HL-60 (cell line): Measurements from ENCODE around the gene FREM2.

Experiments used
- GABPA ChIP-seq: IDR thresholded peaks from 2 replicates; pipeline ENCODE4 v1.6.1; 2012; ENCODE audit warnings: low read depth
- POLR2AphosphoS5 ChIP-seq: IDR thresholded peaks from 2 replicates; pipeline ENCODE4 v1.6.1; 2012; ENCODE audit warnings: low read depth
- TF ChIP-seq, protein P1 (sequence below): IDR thresholded peaks from one replicate; pipeline ENCODE4 v1.5.1; 2011; ENCODE audit warnings: low read length, control low read depth, inconsistent platforms; ENCODE audit not compliant: insufficient read depth

DNA sequence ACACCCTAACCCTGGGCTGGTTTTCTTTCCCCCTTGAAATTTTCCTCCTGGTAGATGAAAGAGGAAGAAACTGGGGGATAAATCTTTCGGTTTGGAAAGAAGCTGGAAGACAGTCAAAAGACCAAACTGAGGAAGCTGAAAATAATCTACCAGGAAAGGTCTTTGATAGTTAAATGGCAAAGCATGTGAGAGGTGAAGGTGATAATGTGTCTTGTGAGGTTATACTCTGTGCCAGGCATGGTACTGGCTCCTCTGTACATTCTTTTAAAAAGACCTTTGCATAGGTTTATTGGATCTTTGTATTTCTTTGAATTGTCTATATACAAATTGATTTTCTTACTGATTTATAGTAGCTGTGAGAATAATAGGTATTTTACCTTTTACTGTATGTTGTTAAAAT, 98.6 kb downstream of the FREM2 start:
- TF ChIP-seq, protein P1, sequence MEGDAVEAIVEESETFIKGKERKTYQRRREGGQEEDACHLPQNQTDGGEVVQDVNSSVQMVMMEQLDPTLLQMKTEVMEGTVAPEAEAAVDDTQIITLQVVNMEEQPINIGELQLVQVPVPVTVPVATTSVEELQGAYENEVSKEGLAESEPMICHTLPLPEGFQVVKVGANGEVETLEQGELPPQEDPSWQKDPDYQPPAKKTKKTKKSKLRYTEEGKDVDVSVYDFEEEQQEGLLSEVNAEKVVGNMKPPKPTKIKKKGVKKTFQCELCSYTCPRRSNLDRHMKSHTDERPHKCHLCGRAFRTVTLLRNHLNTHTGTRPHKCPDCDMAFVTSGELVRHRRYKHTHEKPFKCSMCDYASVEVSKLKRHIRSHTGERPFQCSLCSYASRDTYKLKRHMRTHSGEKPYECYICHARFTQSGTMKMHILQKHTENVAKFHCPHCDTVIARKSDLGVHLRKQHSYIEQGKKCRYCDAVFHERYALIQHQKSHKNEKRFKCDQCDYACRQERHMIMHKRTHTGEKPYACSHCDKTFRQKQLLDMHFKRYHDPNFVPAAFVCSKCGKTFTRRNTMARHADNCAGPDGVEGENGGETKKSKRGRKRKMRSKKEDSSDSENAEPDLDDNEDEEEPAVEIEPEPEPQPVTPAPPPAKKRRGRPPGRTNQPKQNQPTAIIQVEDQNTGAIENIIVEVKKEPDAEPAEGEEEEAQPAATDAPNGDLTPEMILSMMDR = no peak
- TF ChIP-seq GABPA = no peak
- TF ChIP-seq POLR2AphosphoS5 = no peak
